AG09309 (cell line): ENCODE measurements around the gene EIF4G3.
A peak's percentile ranks its signal among the peaks of the same experiment; 100 is the strongest.
"Not testable (repeated sequence)": the region's sequence is repeated elsewhere in the genome, so short reads cannot be mapped to it uniquely, and the experiment has no call there.

Source experiments
- DNase-seq: peaks from one replicate; pipeline ENCODE4 v3.0.0-alpha.2; 2010; ENCODE audit warnings: low read depth
- H3K4me3 ChIP-seq: 2 replicates; pipeline ENCODE4 v1.5.1; 2011; ENCODE audit warnings: mild to moderate bottlenecking, low read depth, low read length, moderate library complexity; ENCODE audit not compliant: control insufficient read depth
- TF ChIP-seq, protein P1 (sequence below): IDR thresholded peaks from 2 replicates; pipeline ENCODE4 v1.5.1; 2011; ENCODE audit warnings: mild to moderate bottlenecking, low read depth, low read length, inconsistent platforms; ENCODE audit not compliant: insufficient read depth, control insufficient read depth; ENCODE audit errors: missing control alignments

Gene EIF4G3

DNA sequence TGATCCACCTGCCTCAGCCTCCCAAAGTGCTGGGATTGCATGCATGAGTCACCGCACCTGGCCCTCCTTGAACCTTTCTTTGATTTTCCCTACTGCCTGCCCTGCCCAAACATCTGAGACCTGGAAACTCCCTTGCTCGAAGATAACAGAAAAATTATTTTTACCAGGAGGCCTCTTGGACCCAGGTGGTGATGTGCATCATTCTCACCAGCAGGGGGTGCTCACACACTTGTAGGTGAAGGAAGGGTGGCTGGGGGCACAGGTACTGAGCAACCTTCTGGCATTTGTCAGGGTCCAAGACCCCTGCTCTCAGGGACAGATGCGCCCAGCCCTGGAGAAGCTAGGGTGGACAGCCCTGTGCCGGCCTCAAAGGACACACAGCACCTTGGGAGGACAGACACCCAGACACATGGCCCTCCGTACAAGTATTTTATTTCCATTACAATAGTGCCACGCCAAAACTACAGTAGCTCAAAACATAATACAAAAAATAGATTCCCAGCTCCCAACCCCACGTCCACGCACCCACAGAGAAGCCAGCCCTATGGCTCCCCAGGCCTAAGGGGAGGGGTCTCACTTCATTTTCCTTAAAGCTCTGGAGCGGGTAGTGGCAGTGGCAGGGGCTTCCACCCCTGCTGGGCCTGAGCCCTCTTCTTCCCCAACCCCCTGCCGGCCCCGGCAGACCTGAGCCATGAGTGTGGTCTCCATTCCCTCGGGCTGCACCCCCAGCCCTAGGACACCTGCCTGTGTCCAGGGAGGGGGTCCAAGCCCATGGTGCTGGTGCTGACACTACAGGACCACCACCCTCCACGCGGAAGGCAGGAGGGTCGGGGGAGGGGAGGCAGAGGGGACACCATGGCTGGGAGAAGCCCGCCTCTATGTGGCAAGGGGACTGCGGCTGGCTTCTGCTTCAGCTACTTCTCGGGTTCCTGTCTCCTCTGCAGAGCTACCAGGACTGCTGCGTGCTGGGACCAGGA, 40.4 kb upstream of the EIF4G3 start:
- TF ChIP-seq, protein P1, sequence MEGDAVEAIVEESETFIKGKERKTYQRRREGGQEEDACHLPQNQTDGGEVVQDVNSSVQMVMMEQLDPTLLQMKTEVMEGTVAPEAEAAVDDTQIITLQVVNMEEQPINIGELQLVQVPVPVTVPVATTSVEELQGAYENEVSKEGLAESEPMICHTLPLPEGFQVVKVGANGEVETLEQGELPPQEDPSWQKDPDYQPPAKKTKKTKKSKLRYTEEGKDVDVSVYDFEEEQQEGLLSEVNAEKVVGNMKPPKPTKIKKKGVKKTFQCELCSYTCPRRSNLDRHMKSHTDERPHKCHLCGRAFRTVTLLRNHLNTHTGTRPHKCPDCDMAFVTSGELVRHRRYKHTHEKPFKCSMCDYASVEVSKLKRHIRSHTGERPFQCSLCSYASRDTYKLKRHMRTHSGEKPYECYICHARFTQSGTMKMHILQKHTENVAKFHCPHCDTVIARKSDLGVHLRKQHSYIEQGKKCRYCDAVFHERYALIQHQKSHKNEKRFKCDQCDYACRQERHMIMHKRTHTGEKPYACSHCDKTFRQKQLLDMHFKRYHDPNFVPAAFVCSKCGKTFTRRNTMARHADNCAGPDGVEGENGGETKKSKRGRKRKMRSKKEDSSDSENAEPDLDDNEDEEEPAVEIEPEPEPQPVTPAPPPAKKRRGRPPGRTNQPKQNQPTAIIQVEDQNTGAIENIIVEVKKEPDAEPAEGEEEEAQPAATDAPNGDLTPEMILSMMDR, result peak; percentile 81
- H3K4me3 ChIP-seq, result no peak overlapping the region
- DNase-seq, result no peak

DNA sequence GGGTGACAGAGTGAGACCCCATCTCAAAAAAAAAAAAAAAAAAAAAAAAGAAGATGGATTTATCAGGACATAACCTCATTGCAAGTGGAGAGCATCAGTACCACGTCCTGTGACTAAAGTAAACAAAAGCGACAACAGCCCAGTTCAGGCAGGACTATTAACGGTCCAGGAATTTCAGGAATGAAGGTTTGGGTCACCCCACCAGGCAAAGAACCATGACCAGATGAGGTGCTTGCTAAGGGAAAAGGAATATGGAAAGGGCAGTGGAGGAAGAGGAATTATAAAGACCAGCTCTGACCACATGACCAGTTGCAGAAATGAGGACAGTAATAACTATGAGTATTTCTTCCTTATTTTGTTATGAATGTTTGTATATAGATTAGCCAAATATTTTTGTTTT, 35.4 kb upstream of the EIF4G3 start:
- TF ChIP-seq, protein P1, result no peak
- no peak for DNase-seq
- H3K4me3 ChIP-seq, result no peak overlapping the region

DNA sequence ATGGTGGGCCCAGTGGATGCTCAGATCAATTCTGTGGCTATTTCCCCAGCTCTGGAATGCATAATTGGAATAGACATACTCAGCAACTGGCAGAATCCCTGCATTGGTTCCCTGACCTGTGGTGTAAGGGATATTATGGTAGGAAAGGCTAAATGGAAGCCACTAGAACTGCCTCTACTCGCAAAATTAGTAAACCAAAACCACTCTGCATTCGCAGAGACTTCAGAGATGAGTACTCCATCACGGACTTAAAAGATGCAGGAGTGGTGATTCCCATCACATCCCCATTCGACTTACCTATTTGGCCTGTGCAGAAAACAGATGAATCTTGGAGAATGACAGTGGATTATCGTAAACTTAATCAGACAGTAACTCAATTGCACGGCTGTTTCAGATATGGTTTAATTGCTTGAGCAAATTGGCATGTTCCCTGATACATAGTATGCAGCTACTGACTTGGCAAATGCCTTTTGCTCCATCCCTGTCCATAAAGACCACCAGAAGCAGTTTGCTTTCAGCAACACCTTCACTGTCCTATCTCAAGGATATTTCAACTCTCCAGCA, 31.5 kb upstream of the EIF4G3 start:
- H3K4me3 ChIP-seq, DNase-seq: not testable (repeated sequence)

DNA sequence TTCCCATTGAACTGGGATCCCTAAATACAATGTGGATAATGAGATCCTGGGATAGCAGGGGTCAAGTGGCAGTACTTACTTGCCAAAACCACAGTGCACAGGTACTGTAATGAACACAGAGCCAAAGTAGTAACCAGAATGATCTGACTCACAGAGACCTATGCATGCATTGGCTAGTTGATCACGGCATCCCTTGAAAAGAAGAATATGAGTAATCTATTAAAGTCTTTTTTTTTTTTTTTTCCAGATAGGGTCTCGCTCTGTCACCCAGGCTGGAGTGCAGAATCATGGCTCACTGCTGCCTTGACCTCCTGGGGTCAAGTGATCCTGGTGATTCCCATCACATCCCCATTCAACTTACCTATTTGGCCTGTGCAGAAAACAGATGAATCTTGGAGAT, 29.4 kb upstream of the EIF4G3 start:
- no peak overlapping the region for H3K4me3 ChIP-seq
- no peak for DNase-seq
- TF ChIP-seq, protein P1, result no peak

DNA sequence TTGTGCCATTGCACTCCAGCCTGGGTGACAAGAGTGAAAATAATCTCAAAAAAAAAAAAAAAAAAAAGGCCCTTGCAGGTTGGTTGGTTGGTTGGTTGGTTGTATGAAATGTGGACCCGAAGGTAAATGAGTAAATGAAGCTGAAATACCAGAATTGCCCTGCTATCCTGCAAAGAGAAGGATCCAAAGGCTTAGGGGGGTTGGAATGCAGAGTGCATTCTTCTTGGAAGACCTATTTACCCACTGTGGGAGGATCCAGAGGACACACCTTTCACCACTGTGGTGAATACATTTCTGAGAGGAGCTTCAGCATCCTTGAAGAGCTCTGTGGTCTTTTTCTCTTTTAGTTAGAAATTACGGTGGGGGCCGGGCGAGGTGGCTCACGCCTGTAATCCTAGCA, 28.7 kb upstream of the EIF4G3 start:
- TF ChIP-seq, protein P1, result no peak
- no peak overlapping the region for H3K4me3 ChIP-seq
- DNase-seq, result no peak

DNA sequence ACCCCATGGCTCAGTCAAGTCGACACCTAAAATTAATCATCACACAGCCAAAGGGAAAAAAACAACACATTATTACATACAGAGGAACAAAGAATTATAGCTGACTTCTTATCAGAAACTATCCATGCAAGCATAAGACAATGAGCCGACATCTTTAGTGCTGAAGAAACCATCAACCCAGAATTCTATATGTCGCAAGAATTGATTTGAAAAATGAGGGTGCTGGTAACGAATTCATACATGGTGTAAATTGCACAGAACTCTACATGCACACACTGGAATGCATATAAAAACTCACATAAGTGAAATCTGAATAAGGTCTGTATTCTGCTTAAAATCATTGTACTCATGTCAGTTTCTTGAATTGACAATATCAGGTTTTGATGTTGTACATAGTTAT, 25.0 kb upstream of the EIF4G3 start:
- H3K4me3 ChIP-seq, result no peak overlapping the region
- TF ChIP-seq, protein P1, result no peak
- no peak for DNase-seq

DNA sequence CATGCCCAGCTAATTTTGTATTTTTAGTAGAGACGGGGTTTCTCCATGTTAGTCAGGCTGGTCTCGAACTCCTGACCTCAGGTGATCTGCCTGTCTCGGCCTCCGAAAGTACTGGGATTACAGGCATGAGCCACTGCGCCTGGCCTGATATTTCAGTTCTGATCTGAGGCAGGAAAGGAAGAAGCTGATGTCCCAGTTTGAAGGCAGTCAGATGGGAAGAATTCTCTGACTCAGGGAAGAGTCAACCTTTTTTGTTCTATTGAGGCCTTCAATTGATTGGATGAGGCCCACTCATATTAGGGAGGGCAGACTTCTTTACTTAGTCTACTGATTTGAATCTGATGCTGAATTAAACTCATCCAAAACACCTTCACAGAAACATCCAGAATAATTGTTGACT, 24.5 kb upstream of the EIF4G3 start:
- H3K4me3 ChIP-seq, DNase-seq: not testable (repeated sequence)
